Adrenal gland (tissue), 12 donors: ENCODE data around the gene LRP2. TPM values are rescaled to one million over a fixed set of nuclear protein-coding genes. Genes with fewer than 3 reads are reported as not detected.

Source experiments
- DNase-seq, 7 donors: peaks; one replicate each; pipeline ENCODE4 v3.0.0-alpha.2; 2019 to 2020
- H3K27ac ChIP-seq, 5 donors: fragments of 200-600 bp; sonication (generic) in 4 of 5; 1 replicate in 3 of 5; 2 replicates in 2 of 5; pipeline versions ENCODE4 v1.5.1 to v1.8.0; 2016 to 2020; ENCODE audit warnings: mild to moderate bottlenecking in 1 of 5
- H3K27me3 ChIP-seq: fragments of 200-600 bp; 2 replicates; pipeline ENCODE4 v1.8.0; 2021
- H3K36me3 ChIP-seq, 2 donors: fragments of 200-600 bp; replicated peaks in 1 of 2; 1 replicate in 1 of 2; 2 replicates in 1 of 2; pipeline versions ENCODE4 v1.5.1 to v1.8.0; 2018 to 2022
- H3K4me1 ChIP-seq, 2 donors: fragments of 200-600 bp; replicated peaks in 1 of 2; 1 replicate in 1 of 2; 2 replicates in 1 of 2; pipeline versions ENCODE4 v1.5.1 to v1.8.0; 2018 to 2021
- H3K4me3 ChIP-seq, 4 donors: fragments of 200-600 bp; sonication (generic) in 3 of 4; one replicate each; pipeline ENCODE4 v1.5.1; 2016 to 2018
- H3K9me3 ChIP-seq, 3 donors: fragments of 200-600 bp; sonication (generic) in 1 of 3; replicated peaks in 1 of 3; 1 replicate in 2 of 3; 2 replicates in 1 of 3; pipeline versions ENCODE4 v1.5.1 to v1.8.0; 2016 to 2021
- POLR2A ChIP-seq, 2 donors: fragments of 450-650 bp; IDR thresholded peaks; one replicate each; pipeline ENCODE4 v1.6.1; 2017; ENCODE audit warnings: antibody characterized with exemption in 2 of 2, mild to moderate bottlenecking in 2 of 2, moderate library complexity in 1 of 2
- WGBS, 4 donors: extraction: QIAGEN DNeasy Blood & Tissue Kit in 2 of 4; methylation state at CpG; one replicate each; pipeline versions ENCODE4 v1.1.5 to v1.1.7; 2013 to 2017; 5-methylcytosine and 5-hydroxymethylcytosine counted together
- intact Hi-C, 2 donors: fragments of 100-400 bp; cut with DNase I; formaldehyde crosslinking; loops; one replicate each; pipeline versions ENCODE4 v1.14.1 to v1.15.0; 2022 to 2023
- polyA plus RNA-seq, 3 donors: library from polyadenylated mRNA; stranded (reverse); fragments of 200-250 nt in 2 of 3; fragments of 350-450 nt in 1 of 3; fragmentation: Illumina TruSeq in 1 of 3; extraction: RNeasy Lipid Tissue Mini Kit (QIAGEN cat#74804) in 1 of 3; gene quantifications; one replicate each; pipeline ENCODE4 v1.2.3, GENCODE V29; 2013 to 2014
- total RNA-seq, 9 donors: library from RNA; depleted of rRNA in 4 of 9; stranded (reverse); fragments of >200 nt in 4 of 9; fragments of 120-200 nt in 1 of 9; fragmentation: NEBNext Ultra II Directional in 1 of 9; extraction: Animal tissue kit (Norgen Biotek cat#: 25700) in 1 of 9; gene quantifications; one replicate each; pipeline versions ENCODE4 v1.1.0 to v1.2.4, GENCODE V29; 2013 to 2023
- TF ChIP-seq, protein P1 (sequence below), 6 experiments: fragments of 450-650 bp in 4 of 6; fragments of 200-600 bp in 2 of 6; sonication (generic) in 1 of 6; IDR thresholded peaks; 1 replicate in 5 of 6; 2 replicates in 1 of 6; pipeline versions ENCODE4 v1.5.1 to v1.8.0; 2016 to 2021; ENCODE audit warnings: antibody characterized with exemption in 6 of 6, mild to moderate bottlenecking in 2 of 6, moderate library complexity in 1 of 6
- donor health status: healthy with polysubstance abuse.
- donor health status: Bipolar disorder and iron deficiency.
- donor health status: DM: yes; HTN: yes; CAD: no.
- donor health status: DM: no; HTN: no; CAD: no.
- donor health status: DM: no; HTN: no; CAD: no.
- donor health status: DM: yes; HTN: yes; CAD: no.

LRP2 gene
- total and polyA plus RNA-seq, 12 donors: 0.04 to 0.43 (median 0.10) TPM; not detected in 8

DNA sequence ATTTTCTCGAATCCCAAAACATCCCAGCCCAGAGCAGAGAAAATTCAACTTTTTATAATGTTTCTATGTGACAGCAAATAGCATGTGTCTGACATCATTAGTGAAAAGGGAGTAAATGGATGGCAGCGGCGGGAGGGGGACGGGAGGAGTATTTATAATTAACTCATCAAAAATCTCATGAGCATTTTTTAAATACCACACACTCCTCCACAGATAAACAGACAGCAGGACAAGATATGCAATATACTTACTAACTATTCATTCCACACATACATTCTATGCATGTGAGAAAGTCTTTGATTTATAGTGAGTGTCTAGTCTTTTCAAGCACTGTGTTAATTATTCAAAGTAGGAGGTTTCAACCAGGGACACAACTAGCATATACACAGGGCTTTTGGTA is 107.6 kb downstream of the LRP2 start:
- TF ChIP-seq POLR2A (IDR thresholded peaks at IDR 0.05): no peak
- TF ChIP-seq, protein P1, sequence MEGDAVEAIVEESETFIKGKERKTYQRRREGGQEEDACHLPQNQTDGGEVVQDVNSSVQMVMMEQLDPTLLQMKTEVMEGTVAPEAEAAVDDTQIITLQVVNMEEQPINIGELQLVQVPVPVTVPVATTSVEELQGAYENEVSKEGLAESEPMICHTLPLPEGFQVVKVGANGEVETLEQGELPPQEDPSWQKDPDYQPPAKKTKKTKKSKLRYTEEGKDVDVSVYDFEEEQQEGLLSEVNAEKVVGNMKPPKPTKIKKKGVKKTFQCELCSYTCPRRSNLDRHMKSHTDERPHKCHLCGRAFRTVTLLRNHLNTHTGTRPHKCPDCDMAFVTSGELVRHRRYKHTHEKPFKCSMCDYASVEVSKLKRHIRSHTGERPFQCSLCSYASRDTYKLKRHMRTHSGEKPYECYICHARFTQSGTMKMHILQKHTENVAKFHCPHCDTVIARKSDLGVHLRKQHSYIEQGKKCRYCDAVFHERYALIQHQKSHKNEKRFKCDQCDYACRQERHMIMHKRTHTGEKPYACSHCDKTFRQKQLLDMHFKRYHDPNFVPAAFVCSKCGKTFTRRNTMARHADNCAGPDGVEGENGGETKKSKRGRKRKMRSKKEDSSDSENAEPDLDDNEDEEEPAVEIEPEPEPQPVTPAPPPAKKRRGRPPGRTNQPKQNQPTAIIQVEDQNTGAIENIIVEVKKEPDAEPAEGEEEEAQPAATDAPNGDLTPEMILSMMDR (IDR thresholded peaks at IDR 0.05): no peak
- no peak for DNase-seq
- Histone ChIP-seq H3K4me1 (no peaks in the 10 kb centered on the region), H3K27me3 (no peaks in the 10 kb centered on the region), H3K36me3 (no peaks in the 10 kb centered on the region), H3K9me3 (no peaks in the 10 kb centered on the region), H3K4me3 (no peak overlapping the region), H3K27ac (no peak overlapping the region)
- 49 to 70% (median 56%) methylated on average over 4 of the region's 4 CpGs for WGBS, 4 donors
- intact Hi-C loops: no loop called here

DNA sequence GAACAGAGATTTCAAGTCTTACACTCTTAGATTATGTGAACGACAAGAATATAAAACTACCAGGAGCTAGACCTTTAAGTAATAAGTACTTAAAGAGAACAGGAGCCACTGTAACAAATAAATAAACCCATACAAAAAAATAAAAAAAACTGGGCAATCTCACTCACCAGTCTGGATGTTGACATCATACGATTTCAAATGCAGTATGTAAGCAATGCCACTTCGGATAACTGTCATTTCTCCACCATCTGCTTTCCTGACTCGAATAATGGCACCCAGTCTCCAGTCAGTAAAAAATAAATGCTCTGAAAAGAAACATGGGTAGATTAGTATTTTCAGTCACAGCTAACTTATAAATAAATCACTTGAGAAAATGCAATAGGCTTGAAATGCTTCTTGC is 115.1 kb downstream of the LRP2 start:
- Histone ChIP-seq H3K4me3 (no peak overlapping the region), H3K4me1 (no peaks in the 10 kb centered on the region), H3K36me3 (no peaks in the 10 kb centered on the region), H3K27ac (no peak overlapping the region), H3K9me3 (no peaks in the 10 kb centered on the region), H3K27me3 (no peaks in the 10 kb centered on the region)
- DNase-seq: no peak
- TF ChIP-seq, protein P1 (IDR thresholded peaks at IDR 0.05): no peak
- TF ChIP-seq POLR2A (IDR thresholded peaks at IDR 0.05): no peak
- WGBS, 4 donors: 75 to 76% (median 75%) methylated on average over 4 of the region's 4 CpGs
- intact Hi-C loops: no loop called here

DNA sequence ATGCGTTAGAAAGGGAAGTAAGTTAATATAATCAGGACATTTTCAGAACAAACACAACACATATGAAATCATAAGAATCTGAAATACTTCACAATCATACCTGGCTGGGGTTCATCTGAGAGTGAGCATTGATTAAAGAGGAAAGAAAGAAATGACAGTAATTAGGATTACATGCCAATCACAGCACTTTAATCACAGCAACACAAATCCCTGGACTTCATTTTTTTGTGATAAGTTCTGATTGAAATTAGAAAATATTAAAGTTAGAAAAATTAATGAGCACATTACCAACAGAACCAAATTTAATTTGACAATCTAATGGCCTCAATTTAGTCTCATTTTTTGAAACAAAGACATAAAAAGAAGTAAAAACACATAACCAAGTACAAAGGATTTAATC is 121.9 kb downstream of the LRP2 start:
- 63 to 80% (median 75%) methylated on average over 1 of the region's 1 CpG for WGBS, 4 donors
- no peak for TF ChIP-seq POLR2A (IDR thresholded peaks at IDR 0.05)
- TF ChIP-seq, protein P1 (IDR thresholded peaks at IDR 0.05): no peak
- Histone ChIP-seq H3K4me1 (no peaks in the 10 kb centered on the region), H3K27me3 (no peaks in the 10 kb centered on the region), H3K9me3 (no peaks in the 10 kb centered on the region), H3K27ac (no peak overlapping the region), H3K36me3 (no peaks in the 10 kb centered on the region), H3K4me3 (no peak overlapping the region)
- intact Hi-C loops: no loop called here
- DNase-seq: no peak

DNA sequence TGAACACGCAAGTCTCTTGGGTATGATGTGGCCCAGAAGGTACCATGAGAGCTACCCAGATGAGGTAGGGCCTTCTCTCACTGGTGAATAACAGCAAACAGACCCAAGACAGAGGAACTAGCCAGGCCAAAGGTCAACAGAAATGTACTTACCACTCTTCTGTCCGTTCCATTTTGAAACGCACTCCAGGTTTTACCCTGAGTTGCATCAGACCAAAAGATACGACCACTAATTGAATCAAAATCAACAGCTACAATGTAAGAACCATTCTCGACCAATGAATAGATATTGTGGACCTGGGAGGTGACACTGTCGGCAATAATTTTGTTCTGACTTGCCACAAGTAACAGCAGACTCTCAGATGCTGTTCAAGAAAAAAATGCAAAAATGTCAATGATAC is 124.4 kb downstream of the LRP2 start:
- WGBS, 4 donors: 78 to 89% (median 81%) methylated on average over 6 of the region's 6 CpGs

More for the DNA sequence above, 124.4 kb downstream of the LRP2 start:
- intact Hi-C loops: no loop called here
- H3K27me3 ChIP-seq: no peaks in the 10 kb centered on the region
- no peak for DNase-seq
- H3K27ac ChIP-seq: no peak overlapping the region
- no peak overlapping the region for H3K4me3 ChIP-seq
- TF ChIP-seq, protein P1 (IDR thresholded peaks at IDR 0.05): no peak
- no peak for TF ChIP-seq POLR2A (IDR thresholded peaks at IDR 0.05)
- H3K36me3 ChIP-seq: no peaks in the 10 kb centered on the region
- H3K9me3 ChIP-seq: no peaks in the 10 kb centered on the region
- no peaks in the 10 kb centered on the region for H3K4me1 ChIP-seq
